ENCODE results near the gene GNL2. TPM values are rescaled to one million over a fixed set of nuclear protein-coding genes. Genes with fewer than 3 reads are reported as not detected.
A peak's percentile ranks its signal among the peaks of the same experiment; 100 is the strongest.
"Not testable (repeated sequence)": the region's sequence is repeated elsewhere in the genome, so short reads cannot be mapped to it uniquely, and the experiment has no call there.

GNL2 gene
- total RNA-seq, 1 experiment from 2014 or later = 51.9 TPM

GRCh38 chr1:37593726-37594125 is 2.0 kb downstream of the GNL2 start:
- Histone ChIP-seq H3F3A (ENCODE audit: insufficient read depth, low read depth) (0 out of 2 replicates have a peak, but pooled peaks cover 6% of the 10 kb centered on the region), H3K9me2 (ENCODE audit: insufficient read depth) (no peaks in the 10 kb centered on the region), H2AFZ (no peak overlapping the region), H4K20me1 (ENCODE audit: insufficient read depth) (peaks cover 31% of the 10 kb centered on the region), H3K36me3 (ENCODE audit: low read depth) (peaks cover 35% of the 10 kb centered on the region), H3K9me3 (ENCODE audit: insufficient read depth, low read depth) (no peaks in the 10 kb centered on the region), H3K4me3 (no peak overlapping the region; the same call in 1 of the 2 replicates), H3K79me2 (ENCODE audit: low read depth) (peaks cover 36% of the 10 kb centered on the region), H3K27me3 (ENCODE audit: insufficient read depth, low read depth) (no peaks in the 10 kb centered on the region), H3K4me2 (peak overlapping the region; percentile 88), H3K4me1 (replicated peaks; ENCODE audit: insufficient read depth) (peaks cover 14% of the 10 kb centered on the region), H3K27ac (no peak overlapping the region)
- POLR2A ChIA-PET (ENCODE audit: unreplicated experiment) = no interaction called here
- intact Hi-C loops (cut with micrococcal nuclease; ENCODE audit: unreplicated experiment) = no loop called here
- BruUV-seq (replicated peaks) = no TSS peak
- TF ChIP-seq, protein P1, sequence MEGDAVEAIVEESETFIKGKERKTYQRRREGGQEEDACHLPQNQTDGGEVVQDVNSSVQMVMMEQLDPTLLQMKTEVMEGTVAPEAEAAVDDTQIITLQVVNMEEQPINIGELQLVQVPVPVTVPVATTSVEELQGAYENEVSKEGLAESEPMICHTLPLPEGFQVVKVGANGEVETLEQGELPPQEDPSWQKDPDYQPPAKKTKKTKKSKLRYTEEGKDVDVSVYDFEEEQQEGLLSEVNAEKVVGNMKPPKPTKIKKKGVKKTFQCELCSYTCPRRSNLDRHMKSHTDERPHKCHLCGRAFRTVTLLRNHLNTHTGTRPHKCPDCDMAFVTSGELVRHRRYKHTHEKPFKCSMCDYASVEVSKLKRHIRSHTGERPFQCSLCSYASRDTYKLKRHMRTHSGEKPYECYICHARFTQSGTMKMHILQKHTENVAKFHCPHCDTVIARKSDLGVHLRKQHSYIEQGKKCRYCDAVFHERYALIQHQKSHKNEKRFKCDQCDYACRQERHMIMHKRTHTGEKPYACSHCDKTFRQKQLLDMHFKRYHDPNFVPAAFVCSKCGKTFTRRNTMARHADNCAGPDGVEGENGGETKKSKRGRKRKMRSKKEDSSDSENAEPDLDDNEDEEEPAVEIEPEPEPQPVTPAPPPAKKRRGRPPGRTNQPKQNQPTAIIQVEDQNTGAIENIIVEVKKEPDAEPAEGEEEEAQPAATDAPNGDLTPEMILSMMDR (conservative IDR thresholded peaks at IDR 0.05) = no peak
- TF ChIP-seq EZH2 (IDR thresholded peaks at IDR 0.05; ENCODE audit: low read depth) = no peak
- DNase-seq = no peak
- CTCF ChIA-PET = interaction anchor here (0.5 kb wide), 1 partner anchor 50 kb away, joined by 3 read pairs; no protein-coding TSS in a partner anchor

DNA sequence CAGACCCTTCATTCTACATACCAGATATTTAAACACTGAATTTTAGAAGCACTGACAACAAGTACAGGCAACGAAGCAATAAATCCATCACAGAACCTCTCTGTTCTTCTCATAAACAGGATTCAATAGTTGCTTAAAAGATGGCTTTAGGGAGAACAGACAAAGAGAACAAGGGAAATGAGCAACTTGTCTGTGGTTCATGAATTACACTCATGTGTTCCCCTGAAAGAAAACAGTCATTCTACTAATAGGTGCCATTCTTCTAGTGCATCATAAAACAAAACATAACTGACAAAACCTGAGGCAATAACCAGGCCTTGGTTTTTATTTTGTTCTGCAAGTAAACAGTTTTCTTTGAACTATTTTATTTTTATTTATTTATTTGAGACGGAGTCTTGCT is 6.8 kb downstream of the GNL2 start:
- peaks cover 42% of the 10 kb centered on the region for H3K36me3 ChIP-seq (ENCODE audit: low read depth)
- peaks cover 19% of the 10 kb centered on the region for H3K79me2 ChIP-seq (ENCODE audit: low read depth)
- BruUV-seq (replicated peaks) = no TSS peak
- H3K4me1 ChIP-seq (replicated peaks; ENCODE audit: insufficient read depth) = peaks cover 2% of the 10 kb centered on the region; the same call in 1 of the 2 replicates
- H3K27ac ChIP-seq = no peak overlapping the region
- no peaks in the 10 kb centered on the region for H3K9me2 ChIP-seq (ENCODE audit: insufficient read depth)
- DNase-seq = no peak
- intact Hi-C loops (cut with micrococcal nuclease; ENCODE audit: unreplicated experiment) = no loop called here
- no peak overlapping the region for H2AFZ ChIP-seq
- TF ChIP-seq EZH2 (IDR thresholded peaks at IDR 0.05; ENCODE audit: low read depth) = no peak
- TF ChIP-seq, protein P1 (conservative IDR thresholded peaks at IDR 0.05) = no peak
- no peak overlapping the region for H3K4me2 ChIP-seq
- POLR2A ChIA-PET (ENCODE audit: unreplicated experiment) = no interaction called here
- H3K9me3 ChIP-seq (ENCODE audit: insufficient read depth, low read depth) = no peaks in the 10 kb centered on the region
- H3F3A ChIP-seq (ENCODE audit: insufficient read depth, low read depth) = 0 out of 2 replicates have a peak, but pooled peaks cover 6% of the 10 kb centered on the region
- no peak overlapping the region for H3K4me3 ChIP-seq
- H4K20me1 ChIP-seq (ENCODE audit: insufficient read depth) = peaks cover 25% of the 10 kb centered on the region
- CTCF ChIA-PET = no interaction called here
- H3K27me3 ChIP-seq (ENCODE audit: insufficient read depth, low read depth) = no peaks in the 10 kb centered on the region

- H3K4me1 ChIP-seq (replicated peaks; ENCODE audit: insufficient read depth); H3K27ac ChIP-seq; intact Hi-C loops (cut with micrococcal nuclease; ENCODE audit: unreplicated experiment); BruUV-seq (replicated peaks); H2AFZ ChIP-seq; H3K79me2 ChIP-seq (ENCODE audit: low read depth); H4K20me1 ChIP-seq (ENCODE audit: insufficient read depth); H3K9me3 ChIP-seq (ENCODE audit: insufficient read depth, low read depth); POLR2A ChIA-PET (ENCODE audit: unreplicated experiment); H3K4me2 ChIP-seq; H3F3A ChIP-seq (ENCODE audit: insufficient read depth, low read depth); H3K9me2 ChIP-seq (ENCODE audit: insufficient read depth); DNase-seq; H3K27me3 ChIP-seq (ENCODE audit: insufficient read depth, low read depth); H3K4me3 ChIP-seq: not testable (repeated sequence)
- H3K36me3 ChIP-seq (ENCODE audit: low read depth) = peaks cover 35% of the 10 kb centered on the region
- CTCF ChIA-PET = interaction anchor here (0.7 kb wide), 1 partner anchor 406 kb away, joined by 7 read pairs; no protein-coding TSS in a partner anchor
These were observed 11.2 kb downstream of the GNL2 start for GRCh38 chr1:37584544-37584943.

GRCh38 chr1:37575692-37576091 is 20.0 kb downstream of the GNL2 start:
- peaks cover 11% of the 10 kb centered on the region; the same call in 1 of the 2 replicates for H3K4me1 ChIP-seq (replicated peaks; ENCODE audit: insufficient read depth)
- H3K4me2 ChIP-seq = no peak overlapping the region
- peaks cover 16% of the 10 kb centered on the region for H3F3A ChIP-seq (ENCODE audit: insufficient read depth, low read depth)
- no peaks in the 10 kb centered on the region for H3K79me2 ChIP-seq (ENCODE audit: low read depth)
- no peaks in the 10 kb centered on the region for H4K20me1 ChIP-seq (ENCODE audit: insufficient read depth)
- H3K9me3 ChIP-seq (ENCODE audit: insufficient read depth, low read depth) = no peaks in the 10 kb centered on the region
- POLR2A ChIA-PET (ENCODE audit: unreplicated experiment) = no interaction called here
- H3K36me3 ChIP-seq (ENCODE audit: low read depth) = peaks cover 34% of the 10 kb centered on the region
- intact Hi-C loops (cut with micrococcal nuclease; ENCODE audit: unreplicated experiment) = no loop called here
- CTCF ChIA-PET = no interaction called here
- no peak overlapping the region for H2AFZ ChIP-seq
- no peaks in the 10 kb centered on the region for H3K9me2 ChIP-seq (ENCODE audit: insufficient read depth)
- BruUV-seq (replicated peaks) = no TSS peak
- DNase-seq = no peak
- no peak for TF ChIP-seq EZH2 (IDR thresholded peaks at IDR 0.05; ENCODE audit: low read depth)
- TF ChIP-seq, protein P1 (conservative IDR thresholded peaks at IDR 0.05) = no peak
- no peaks in the 10 kb centered on the region for H3K27me3 ChIP-seq (ENCODE audit: insufficient read depth, low read depth)
- no peak overlapping the region for H3K27ac ChIP-seq
- no peak overlapping the region for H3K4me3 ChIP-seq

Measured in PC-9 (cell line).